Measurements from ENCODE around the gene CLPTM1.

Gene CLPTM1

GRCh38 chr19:44931541-44931940, 23.6 kb upstream of the CLPTM1 start:
- H3K36me3 ChIP-seq (ENCODE audit: insufficient read depth, low read length): no peaks in the 10 kb centered on the region
- H4K20me1 ChIP-seq (ENCODE audit: insufficient read depth, low read length): no peaks in the 10 kb centered on the region
- H3K9ac ChIP-seq (ENCODE audit: low read depth, low read length): no peak overlapping the region
- H2AFZ ChIP-seq (ENCODE audit: low read depth, low read length): no peak overlapping the region
- no peak overlapping the region for H3K27ac ChIP-seq (ENCODE audit: low read length)
- no peak for TF ChIP-seq EZH2 (IDR thresholded peaks at IDR 0.05; ENCODE audit: borderline replicate concordance, low read depth, low read length, severe bottlenecking)
- no peak for TF ChIP-seq CTCF (IDR thresholded peaks at IDR 0.05; ENCODE audit: borderline replicate concordance, extremely low read depth, low read length, poor library complexity, severe bottlenecking)
- H3K4me3 ChIP-seq (ENCODE audit: low read depth in 1 of 2, low read length in 2 of 2): no peak overlapping the region
- ATAC-seq (ENCODE audit: insufficient read depth, low read depth) (no peak), DNase-seq (no peak)
- H3K4me2 ChIP-seq (ENCODE audit: insufficient read depth, low read length): no peak overlapping the region
- H3K27me3 ChIP-seq (ENCODE audit: insufficient read depth, low read length, poor library complexity): peaks cover 2% of the 10 kb centered on the region
- no peaks in the 10 kb centered on the region for H3K79me2 ChIP-seq (ENCODE audit: insufficient read depth, low read length)
- no peaks in the 10 kb centered on the region for H3K9me3 ChIP-seq (ENCODE audit: insufficient read depth, low read length, severe bottlenecking)
- H3K4me1 ChIP-seq (ENCODE audit: insufficient read depth, low read length): no peaks in the 10 kb centered on the region

- DNase-seq: no peak
- H4K20me1 ChIP-seq (ENCODE audit: insufficient read depth, low read length): no peaks in the 10 kb centered on the region
- H3K4me2 ChIP-seq (ENCODE audit: insufficient read depth, low read length): no peak overlapping the region
- H3K9ac ChIP-seq (ENCODE audit: low read depth, low read length): no peak overlapping the region
- TF ChIP-seq CTCF (IDR thresholded peaks at IDR 0.05; ENCODE audit: borderline replicate concordance, extremely low read depth, low read length, poor library complexity, severe bottlenecking) (no peak), EZH2 (IDR thresholded peaks at IDR 0.05; ENCODE audit: borderline replicate concordance, low read depth, low read length, severe bottlenecking) (no peak)
- no peaks in the 10 kb centered on the region for H3K4me1 ChIP-seq (ENCODE audit: insufficient read depth, low read length)
- H3K27ac ChIP-seq (ENCODE audit: low read length): no peak overlapping the region
- no peaks in the 10 kb centered on the region for H3K36me3 ChIP-seq (ENCODE audit: insufficient read depth, low read length)
- H3K4me3 ChIP-seq (ENCODE audit: low read depth in 1 of 2, low read length in 2 of 2): no peak overlapping the region
- no peaks in the 10 kb centered on the region for H3K9me3 ChIP-seq (ENCODE audit: insufficient read depth, low read length, severe bottlenecking)
- no peak overlapping the region for H2AFZ ChIP-seq (ENCODE audit: low read depth, low read length)
- no peaks in the 10 kb centered on the region for H3K79me2 ChIP-seq (ENCODE audit: insufficient read depth, low read length)
- H3K27me3 ChIP-seq (ENCODE audit: insufficient read depth, low read length, poor library complexity): peaks cover 2% of the 10 kb centered on the region
- ATAC-seq (ENCODE audit: insufficient read depth, low read depth): no peak
Measured at GRCh38 chr19:44939668-44940067, 15.5 kb upstream of the CLPTM1 start.

- Histone ChIP-seq H4K20me1 (ENCODE audit: insufficient read depth, low read length) (no peaks in the 10 kb centered on the region), H3K4me2 (ENCODE audit: insufficient read depth, low read length) (no peak within 1 kb of the TSS), H3K27me3 (ENCODE audit: insufficient read depth, low read length, poor library complexity) (no peaks in the 10 kb centered on the region), H3K4me1 (ENCODE audit: insufficient read depth, low read length) (no peaks in the 10 kb centered on the region), H3K36me3 (ENCODE audit: insufficient read depth, low read length) (no peaks in the 10 kb centered on the region), H3K27ac (ENCODE audit: low read length) (no peak within 1 kb of the TSS), H2AFZ (ENCODE audit: low read depth, low read length) (no peak within 1 kb of the TSS), H3K79me2 (ENCODE audit: insufficient read depth, low read length) (no peaks in the 10 kb centered on the region), H3K9me3 (ENCODE audit: insufficient read depth, low read length, severe bottlenecking) (no peaks in the 10 kb centered on the region), H3K4me3 (ENCODE audit: low read depth in 1 of 2, low read length in 2 of 2) (no peak within 1 kb of the TSS), H3K9ac (ENCODE audit: low read depth, low read length) (no peak within 1 kb of the TSS)
- DNase-seq (no peak), ATAC-seq (ENCODE audit: insufficient read depth, low read depth) (no peak)
- TF ChIP-seq EZH2 (IDR thresholded peaks at IDR 0.05; ENCODE audit: borderline replicate concordance, low read depth, low read length, severe bottlenecking) (no peak), CTCF (IDR thresholded peaks at IDR 0.05; ENCODE audit: borderline replicate concordance, extremely low read depth, low read length, poor library complexity, severe bottlenecking) (no peak)
Measured at GRCh38 chr19:44942067-44942571, 13.1 kb upstream of the CLPTM1 start, which contains the start of gene APOC4. Gene APOC4 (plus strand): TSS chr19:44942237. CDS start chr19:44942278, 41 bp downstream.

All from DND-41 (cell line).